Muscle of arm (tissue), 12 donors: ENCODE data around the gene KLHL29. TPM values are rescaled to one million over a fixed set of nuclear protein-coding genes. Genes with fewer than 3 reads are reported as not detected.

ENCODE experiments used
- DNase-seq: peaks from one replicate; pipeline ENCODE4 v3.0.0-alpha.2; 2013
- polyA plus RNA-seq, 12 donors: library from polyadenylated mRNA; unstranded; fragments of 120-200 nt; gene quantifications; one replicate each; pipeline ENCODE4 v1.2.1, GENCODE V29; 2013; ENCODE audit not compliant: insufficient read length in 12 of 12

KLHL29 gene
- polyA plus RNA-seq, 12 donors: 5.4 to 13.6 (median 7.7) TPM; not detected in 1

DNA sequence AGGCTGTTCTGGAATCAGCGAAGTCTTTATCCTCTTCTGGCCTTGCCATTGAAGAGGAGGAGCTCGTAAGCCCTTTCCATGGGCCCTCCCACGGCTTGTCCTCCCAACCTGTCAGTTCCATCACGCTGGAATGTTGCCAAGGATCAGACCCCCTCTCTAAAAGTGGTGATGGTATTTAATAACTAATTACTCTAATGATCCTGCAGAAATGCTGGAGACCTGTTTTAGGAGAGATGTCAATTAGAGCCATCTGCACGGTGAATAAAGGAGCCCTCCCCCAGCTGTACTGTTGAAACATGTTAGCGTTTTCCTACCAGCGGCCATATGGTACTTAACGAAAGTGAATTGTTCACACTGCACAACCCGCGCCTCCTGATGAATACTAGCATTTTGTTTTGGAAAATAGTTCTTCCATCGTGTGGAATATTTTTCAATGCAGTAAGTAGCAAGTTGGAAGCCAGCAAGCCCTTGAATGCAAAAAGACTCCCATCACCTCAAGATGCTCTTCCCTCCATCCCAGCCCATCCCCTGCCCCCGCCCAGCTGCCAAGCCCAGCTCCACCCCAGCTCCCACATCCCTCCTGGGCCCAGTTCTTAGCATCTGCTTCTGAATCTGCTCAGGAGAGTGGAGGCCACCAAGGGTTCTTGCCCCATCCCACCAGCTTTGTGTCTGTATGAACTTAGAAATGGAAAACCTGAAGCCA is 145.4 kb downstream of the KLHL29 start:
- no peak for DNase-seq

DNA sequence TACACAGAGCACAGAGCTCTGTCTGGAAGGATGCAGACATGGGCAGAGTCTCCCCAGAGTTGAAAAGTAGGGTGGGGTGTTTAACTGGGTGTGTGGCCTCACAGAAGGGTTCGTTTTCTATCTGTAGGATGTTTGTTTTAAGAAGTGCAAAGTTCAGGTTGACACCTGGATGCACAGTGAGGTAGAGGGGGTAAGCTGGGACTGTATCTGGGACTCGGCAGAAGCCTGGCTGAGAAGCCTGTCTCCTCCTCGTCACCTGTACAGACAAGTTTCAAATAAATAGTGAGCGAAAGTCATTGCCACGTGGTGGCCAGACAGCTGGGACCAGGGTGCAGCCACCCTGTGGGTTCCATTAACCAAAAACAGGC is 145.9 kb downstream of the KLHL29 start:
- DNase-seq: no peak

DNA sequence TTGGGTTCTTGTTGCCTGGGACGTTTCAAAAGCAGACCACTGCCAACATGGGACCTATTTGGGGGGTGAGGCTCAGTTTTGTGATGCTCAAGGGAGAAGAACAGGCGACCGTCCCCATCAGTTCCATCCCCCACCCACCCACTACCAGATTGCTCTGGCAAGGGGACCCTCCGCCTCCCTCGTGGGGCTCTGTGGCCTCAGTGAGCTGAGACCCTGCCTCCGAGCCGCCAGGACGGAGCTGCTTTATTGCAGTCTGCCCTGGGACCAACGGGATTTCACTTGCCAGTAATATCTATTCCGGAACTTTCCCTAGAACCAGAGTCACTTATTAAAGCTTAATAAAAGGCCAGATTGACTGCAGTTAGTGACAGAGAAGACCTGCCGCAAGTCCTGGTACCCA is 146.3 kb downstream of the KLHL29 start:
- DNase-seq: no peak

DNA sequence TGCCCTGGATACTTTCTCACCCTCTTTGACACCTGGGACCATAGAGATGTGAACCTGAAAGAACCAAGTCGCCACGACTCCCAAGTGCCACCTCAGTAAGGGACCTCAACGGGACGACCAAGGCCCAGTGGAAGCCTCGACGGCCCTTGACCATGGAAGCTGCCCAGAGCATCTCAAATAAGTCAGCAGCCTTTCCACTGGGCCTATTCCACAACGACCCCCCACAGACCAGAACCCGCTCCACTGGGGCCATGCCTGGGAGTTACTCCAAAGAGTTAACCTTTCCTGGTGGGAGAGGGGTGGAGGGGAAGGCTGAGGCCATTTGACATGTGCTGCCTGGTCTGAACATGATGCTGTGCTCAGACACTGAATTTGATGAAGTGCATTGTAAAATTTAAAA is 146.9 kb downstream of the KLHL29 start:
- no peak for DNase-seq

DNA sequence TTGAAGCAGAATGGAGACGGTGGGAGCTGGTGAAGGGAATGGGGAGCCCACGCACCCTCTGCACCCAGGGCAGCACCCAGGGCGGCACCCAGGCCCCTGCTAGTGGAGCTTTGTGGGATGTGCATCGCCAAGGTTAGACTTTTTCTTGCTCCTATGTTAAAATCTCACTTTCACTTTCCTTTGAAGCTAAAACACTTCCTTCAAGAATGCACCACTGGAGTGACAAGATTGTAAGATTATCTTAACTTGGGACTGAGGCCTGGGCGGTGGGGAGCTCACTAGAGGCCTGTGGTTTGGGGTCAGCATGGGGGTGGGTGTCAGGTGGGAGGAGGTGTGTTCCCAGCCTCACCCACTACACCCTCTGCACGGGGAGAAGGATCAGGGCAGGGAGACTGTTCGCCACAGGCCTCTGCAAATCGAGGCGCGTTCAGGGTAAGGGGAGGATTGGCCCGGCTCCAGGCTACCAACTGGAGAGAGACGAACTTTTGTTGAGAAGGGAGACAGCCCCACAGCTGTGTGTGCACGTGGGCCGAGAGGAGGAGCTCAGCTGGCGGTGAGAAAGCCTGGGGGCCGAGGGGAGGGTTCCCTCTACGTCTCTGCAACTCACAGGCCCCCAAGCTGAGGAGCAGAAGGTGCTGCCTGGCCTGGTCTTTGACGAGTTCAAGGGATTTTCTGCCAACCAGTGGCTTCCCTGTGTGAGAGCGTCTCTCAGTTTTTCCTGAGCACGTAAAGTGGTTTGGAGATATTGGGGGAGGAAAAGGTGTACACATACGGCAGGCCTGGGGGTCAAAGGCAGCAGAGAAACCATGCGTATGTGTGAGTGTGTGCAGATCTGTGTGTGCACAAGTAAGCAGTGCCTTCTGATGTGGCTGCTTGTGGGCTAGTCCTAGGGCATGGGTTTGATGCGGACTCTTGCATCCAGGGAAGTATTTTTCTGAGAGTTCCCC is 147.7 kb downstream of the KLHL29 start:
- no peak for DNase-seq

DNA sequence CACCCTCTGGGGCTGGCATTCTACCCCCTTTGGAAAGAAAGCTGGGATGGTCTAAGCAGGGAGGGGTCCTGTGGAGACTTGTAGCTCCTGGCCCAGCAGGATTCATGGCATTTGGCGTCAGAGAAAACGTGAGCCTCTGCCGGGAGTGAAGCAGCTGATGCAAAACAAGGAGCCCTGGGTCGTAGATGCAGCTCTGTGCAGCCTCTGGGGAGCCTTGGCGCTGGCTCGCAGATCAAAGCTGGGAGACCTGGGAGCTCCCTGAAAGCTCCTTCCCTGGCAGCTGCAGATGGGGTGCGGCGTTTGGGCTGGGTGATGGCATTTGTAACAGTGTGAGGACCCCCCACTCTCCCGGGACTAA is 148.3 kb downstream of the KLHL29 start:
- no peak for DNase-seq

DNA sequence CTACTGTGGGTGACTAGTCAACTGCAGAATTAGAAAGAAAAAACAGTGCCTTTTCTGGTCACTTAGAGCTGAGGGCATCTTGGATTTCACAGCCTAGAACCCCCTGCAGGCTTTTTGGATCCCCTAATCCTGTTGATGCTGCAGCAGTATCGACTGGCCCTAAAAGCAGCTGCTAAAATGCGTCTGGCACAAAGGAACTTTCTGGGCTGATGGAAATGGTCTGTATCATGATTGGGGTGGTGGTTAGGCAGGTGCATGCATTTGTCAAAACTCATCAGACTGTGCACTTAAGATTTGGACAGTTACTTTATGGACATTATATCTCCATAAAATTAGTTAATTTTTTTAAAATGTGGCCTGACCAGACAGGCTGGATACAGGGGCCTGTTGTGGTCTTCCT is 149.8 kb downstream of the KLHL29 start:
- DNase-seq: no peak

DNA sequence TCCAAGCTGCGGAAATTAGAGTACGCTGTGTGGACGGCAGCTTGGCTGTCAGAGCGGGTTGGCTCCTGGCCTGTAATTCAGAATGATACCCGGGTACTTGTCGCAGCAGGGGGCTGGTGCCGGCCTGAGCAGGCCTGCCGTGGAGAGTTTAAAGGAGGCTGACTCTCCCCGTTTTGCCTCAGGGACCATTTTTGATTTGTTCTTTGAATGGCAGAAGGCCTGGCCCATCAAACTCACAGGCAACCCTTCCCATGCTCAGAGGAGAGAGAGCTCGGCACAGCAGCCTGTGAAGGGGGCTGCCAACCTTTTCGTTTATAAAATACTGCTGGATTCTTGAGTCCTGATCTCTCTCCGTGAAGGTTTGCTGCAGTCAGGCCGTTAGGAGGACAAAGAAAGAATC is 151.3 kb downstream of the KLHL29 start:
- no peak for DNase-seq

DNA sequence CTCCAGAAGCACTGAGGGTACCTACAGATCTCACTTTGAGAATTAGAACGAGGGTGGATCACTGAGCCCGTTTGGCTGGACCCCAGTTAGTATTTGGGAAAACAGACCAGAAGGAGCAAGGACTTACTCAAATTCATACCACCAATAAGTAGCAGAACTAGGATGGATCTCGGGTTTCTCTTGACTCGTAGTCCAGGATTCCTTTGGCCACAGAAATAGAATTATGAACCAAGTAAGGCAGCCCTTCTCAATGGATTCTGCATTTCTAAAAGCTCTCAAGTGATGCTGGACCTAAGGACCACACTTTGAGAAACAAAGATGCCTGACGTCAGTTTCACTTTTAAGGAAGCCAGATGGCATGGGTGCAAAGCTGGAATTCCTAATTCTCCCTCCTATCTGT is 153.0 kb downstream of the KLHL29 start:
- no peak for DNase-seq

DNA sequence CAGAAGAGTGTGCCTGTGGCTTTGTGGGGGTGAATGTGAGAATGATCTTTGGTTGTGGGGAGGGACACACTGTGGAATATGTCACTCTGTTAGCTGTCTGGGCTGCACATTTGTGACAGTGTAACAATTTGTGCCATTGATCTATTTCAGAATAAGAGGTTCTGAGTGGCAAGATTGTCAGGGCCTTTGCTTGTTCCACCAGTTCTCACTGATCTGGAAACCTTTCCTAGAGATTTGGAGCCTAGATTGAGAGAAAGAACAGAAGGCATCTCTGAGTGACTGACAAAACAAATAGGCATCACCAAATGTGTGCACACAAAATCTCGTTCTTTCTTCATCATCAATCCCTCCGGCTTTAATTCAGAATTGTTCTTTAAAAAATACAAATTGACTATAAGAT is 153.6 kb downstream of the KLHL29 start:
- no peak for DNase-seq

DNA sequence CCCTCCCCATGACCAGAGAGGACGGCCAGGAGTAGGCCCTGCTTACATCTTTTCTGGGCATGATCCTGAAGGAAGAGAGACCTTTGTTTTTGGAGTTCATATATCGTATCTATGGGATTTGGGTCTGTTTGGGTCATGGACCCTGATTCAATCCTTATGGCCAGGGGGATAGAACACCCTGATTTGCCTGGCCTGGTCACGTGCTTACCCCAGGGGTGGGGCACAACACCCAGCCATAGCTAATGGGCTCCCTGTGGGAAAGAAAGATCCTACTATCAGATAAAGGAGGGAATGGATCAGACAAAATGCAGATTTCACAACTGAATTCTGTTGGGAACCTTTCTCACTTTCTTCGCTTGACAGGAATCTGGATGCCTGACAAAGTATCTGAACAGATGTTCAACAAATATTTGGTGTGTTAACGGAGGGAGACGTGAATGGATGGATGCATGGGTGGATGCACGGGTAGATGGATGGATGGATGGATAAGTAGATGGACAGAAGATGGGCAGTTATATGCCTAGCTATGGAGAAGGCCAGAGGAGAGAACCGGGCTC is 155.9 kb downstream of the KLHL29 start:
- DNase-seq: no peak

DNA sequence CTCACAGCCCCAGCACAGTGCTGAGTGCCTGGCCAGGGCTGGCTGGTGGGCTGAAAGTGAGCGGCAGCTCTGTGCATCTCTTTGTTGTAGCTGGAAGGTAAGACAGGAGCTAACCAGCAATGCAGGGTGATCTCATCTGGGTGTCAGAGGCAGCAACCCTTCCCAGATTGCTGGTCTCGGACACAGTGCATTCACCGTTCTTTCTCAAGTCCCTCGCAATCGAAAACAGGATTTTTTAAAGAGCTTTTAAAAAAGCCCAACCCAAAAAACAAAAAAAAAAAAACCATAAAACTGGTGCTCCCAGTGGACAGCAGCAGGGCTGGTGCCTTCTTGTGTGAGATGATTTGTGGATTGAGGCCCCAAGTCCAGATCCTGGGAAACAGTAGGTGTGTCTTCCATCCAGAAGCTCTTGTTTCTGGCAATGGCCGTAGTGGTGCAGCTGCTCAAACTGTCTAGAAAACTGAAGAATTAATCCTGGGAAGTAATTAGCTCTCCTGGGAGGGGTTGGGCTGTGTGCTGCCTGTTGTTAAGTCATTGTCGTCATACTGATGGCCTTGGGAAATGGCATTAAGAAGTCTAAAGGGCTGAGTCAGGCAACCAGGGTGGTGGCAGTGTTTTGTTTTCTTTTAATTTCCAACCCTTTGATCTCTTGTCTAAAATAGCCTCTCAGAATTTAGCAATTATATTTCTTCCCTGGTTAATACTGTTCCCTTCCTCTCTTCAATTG is 156.7 kb downstream of the KLHL29 start:
- peak; percentile 71 for DNase-seq

DNA sequence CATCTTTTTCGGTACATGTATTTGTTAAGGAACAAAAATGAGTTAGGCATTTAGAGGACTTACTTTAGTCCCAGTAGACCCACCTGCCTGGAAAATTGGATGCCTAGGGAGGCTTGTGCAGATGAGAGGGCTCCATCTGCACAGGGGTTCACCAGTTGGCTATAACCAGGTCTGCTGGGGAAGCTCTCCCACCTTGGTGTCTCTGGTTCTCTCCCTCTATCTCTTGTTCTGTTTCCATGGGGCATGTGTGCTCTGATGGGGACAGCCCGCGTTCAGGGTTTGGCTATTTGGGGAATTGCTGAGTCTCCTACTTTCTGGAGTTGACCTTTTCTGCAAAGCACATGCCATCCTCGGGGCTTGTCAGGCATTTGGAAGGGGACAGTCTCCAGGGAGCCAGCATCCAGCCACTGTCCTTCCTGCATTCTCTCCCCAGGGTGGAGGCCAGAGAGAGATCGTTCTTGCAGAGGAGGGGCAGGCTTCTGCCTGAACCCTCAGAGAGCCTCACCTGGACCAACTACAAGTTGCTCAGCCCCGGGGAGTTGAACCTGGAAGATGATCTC is 157.3 kb downstream of the KLHL29 start:
- no peak for DNase-seq

DNA sequence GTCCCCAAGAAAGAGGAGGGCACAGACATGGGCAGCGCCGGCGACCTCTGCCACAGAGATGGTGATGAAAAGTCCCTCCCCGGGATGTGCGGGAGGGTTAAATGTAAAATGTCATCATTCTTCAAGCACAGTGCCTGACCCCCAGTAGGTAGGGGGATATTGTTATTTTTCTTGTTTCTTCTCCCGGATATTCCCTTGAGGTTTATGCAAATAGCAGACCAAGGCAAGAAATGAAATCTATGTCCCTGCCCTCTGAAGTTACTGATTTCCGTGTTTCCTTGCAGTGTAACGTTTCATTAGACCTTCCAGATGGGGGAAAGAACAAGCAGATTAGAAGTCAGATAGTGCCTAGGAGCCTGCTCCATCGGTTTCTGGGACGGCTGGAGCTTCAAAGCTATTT is 158.3 kb downstream of the KLHL29 start:
- no peak for DNase-seq

DNA sequence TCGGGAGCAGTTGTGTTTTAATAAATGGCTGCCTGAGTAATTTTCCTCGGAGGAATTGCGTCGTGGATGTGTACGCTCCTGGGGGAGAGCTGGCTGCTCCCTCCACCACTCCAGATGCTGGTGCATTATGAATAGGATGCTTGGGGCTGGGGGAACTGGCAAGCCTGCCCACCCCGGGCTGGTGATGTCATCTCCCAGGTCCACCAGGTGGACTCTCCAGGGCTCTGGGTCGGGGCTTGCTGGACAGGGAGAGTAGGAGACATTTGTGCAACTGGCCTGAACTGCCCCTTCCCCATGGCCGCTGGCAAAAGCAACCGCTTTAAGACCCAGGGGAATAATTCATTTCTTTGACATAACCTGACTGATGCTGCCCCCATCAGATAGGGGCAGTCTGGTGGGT is 158.7 kb downstream of the KLHL29 start:
- DNase-seq: no peak

DNA sequence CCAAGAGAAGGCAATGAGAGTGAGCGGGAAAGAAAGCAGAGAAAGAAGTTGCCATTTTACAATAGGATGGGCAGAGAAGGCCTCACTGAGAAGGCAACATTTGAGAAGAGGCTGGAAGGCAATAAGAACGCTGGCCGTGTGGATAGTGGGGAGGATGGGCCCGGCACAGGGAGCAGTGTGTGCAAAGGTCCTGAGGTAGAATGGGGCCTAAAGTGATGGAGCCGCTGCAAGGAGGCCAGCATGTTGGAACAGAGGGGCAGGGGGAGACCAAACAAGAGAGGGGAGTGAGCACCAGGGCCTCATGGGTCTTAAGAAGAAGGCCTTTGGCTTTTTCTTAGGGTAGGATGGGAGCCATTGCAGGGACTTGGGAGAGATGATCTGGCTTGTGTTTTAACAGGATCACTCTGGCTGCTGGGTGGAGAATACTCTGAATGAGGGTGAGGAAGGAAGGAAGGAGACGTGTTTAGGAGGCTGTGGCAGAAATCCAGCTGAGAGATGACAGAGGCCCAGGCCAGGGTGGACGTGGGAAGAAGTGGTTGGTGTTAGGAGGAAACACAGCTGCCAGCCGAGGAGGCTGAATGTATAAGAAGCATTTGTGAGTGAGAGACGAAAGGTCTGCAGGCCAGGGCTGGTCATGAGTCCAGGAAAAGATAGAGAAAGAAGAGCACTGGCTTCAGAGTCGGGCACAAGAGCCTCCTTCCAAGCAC is 159.8 kb downstream of the KLHL29 start:
- no peak for DNase-seq

DNA sequence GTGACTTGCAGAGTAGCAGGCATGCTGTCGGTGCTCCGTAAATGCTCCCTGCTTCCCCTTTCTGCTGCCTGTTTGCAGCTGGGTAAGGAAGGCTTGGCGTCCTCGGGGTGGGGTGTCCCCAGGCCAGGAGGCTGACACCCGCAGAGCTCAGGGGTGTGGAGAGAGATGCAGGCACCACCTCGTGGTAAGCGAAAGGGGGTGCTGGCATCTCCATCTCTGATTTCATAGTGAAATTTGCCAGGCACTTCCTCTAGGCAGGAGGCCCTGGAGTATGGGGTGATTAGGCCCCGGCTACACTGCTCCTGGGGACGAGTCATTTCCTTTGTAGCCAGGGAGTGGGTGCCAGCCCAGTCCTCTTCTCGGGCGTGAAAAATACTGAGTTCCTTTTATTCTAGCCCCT is 160.4 kb downstream of the KLHL29 start:
- DNase-seq: no peak

DNA sequence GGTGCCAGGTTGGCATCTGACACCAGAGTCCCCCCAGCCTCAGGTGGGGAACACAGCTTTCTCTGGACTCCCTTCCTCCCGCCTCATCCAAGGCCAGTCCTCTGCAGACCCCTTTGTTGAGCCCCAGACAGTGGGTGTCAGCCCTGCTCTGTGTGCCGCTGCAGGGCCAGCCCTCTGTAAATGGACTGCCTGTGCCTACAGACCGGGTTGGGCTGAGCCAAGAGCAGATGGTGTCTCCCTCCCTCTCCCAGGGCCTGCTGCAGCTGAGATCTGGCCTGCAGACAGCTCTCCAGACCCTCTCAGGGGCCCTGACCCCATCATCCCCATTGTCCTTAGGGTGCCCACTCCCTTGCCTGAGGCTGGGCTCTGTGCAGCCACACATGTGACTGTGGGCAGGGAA is 160.8 kb downstream of the KLHL29 start:
- no peak for DNase-seq

DNA sequence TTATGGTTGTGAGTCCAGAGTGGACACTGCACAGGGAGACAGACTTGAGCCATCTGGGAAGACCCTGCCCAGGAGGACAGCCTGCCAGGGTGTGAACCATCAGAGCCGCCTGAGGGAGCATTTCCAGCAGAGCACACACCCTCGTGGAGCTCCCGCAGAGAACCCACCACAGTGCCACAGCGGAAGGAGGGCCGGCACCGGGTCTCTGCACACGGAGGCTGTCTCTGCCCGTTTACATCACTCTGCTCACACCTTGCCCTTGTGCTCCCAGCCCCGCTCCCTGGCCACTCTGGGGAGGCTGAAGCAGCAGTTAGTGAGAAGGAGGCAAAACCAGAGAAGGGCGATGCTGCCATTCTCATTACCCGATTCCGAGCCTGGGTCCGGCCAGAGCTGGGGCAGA is 161.9 kb downstream of the KLHL29 start:
- no peak for DNase-seq

DNA sequence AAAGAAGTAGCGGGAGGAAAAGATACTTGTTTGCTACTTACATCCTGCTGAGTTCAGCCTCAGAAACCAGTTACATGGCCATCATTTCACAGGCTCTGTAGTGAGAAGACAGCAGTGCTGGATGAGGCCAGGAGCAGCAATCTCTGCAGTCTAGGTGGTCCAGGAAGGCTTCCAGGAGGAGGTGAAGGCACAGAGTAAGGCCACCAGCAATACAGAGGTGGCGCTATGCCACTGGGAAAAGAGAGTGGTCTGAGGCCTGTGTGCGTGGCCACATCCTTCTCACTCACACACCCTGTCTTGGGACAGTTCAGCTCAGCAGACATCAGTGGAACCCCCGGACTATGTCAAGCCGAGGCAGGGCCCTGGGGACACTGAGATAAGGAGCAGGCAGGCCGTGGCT is 162.7 kb downstream of the KLHL29 start:
- no peak for DNase-seq

DNA sequence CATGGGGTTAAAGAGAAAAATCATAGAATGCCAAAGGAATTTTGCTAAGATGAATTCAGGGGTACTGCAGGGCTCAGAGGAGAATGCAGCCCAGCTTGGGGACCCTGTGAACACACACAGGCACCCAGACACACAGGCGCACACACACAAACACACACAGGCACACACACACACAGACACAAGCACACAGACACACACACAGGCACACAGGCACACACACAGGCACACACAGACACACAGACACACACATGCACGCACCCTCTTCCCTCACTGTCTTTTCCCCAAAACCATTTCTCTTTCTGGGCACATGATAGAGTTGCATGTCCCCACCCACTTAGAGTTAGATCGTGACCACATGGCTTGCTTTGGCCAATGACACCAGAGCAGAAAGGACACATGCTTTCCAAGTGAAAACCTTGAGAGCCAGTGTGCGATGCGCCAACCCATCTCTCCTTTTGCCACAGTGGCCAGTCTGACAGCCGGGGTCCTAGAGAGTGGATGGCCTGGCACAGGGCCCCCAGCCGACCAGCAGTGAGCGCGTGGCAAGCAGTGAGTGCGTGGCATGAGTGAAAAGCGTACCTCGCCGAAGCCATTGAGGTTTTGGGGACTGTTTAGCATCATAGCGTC is 163.3 kb downstream of the KLHL29 start:
- DNase-seq: no peak
